Lower leg skin (tissue), 3 donors: Measurements from ENCODE around the gene GRIN1.

Experiments
- CTCF ChIP-seq, 3 donors: fragments of 450-650 bp; IDR thresholded peaks; one replicate each; pipeline ENCODE4 v1.5.1; 2016; ENCODE audit warnings: antibody characterized with exemption in 3 of 3, mild to moderate bottlenecking in 3 of 3, moderate library complexity in 2 of 3
- POLR2A ChIP-seq, 2 donors: fragments of 450-650 bp; IDR thresholded peaks; one replicate each; pipeline ENCODE4 v1.6.1; 2016 to 2017; ENCODE audit warnings: antibody characterized with exemption in 2 of 2, mild to moderate bottlenecking in 1 of 2, moderate library complexity in 1 of 2

- TF ChIP-seq CTCF (IDR thresholded peaks at IDR 0.05) (no peak), POLR2A (IDR thresholded peaks at IDR 0.05) (no peak)
Observed at GRCh38 chr9:137200311-137201204, 61.6 kb downstream of the GRIN1 start, which contains the start of gene TPRN.
